IPS-18a (cell line): ENCODE data around the gene USP34.

Experiments
- H3K27ac ChIP-seq: one replicate; pipeline ENCODE4 v1.5.1; 2013; ENCODE audit warnings: low read length
- H3K27me3 ChIP-seq: one replicate; pipeline ENCODE4 v1.6.1; 2013; ENCODE audit warnings: mild to moderate bottlenecking, low read length; ENCODE audit not compliant: control insufficient read depth, insufficient read depth
- H3K36me3 ChIP-seq: one replicate; pipeline ENCODE4 v1.6.1; 2013; ENCODE audit warnings: low read depth, low read length; ENCODE audit not compliant: control insufficient read depth
- H3K4me1 ChIP-seq: one replicate; pipeline ENCODE4 v1.6.1; 2013; ENCODE audit warnings: low read depth, low read length; ENCODE audit not compliant: control insufficient read depth
- H3K4me3 ChIP-seq: one replicate; pipeline ENCODE4 v1.5.1; 2013; ENCODE audit warnings: low read length
- H3K9ac ChIP-seq: one replicate; pipeline ENCODE4 v1.6.1; 2013; ENCODE audit warnings: mild to moderate bottlenecking, low read length, moderate library complexity
- H3K9me3 ChIP-seq: one replicate; pipeline ENCODE4 v1.6.1; 2013; ENCODE audit warnings: low read depth, low read length; ENCODE audit not compliant: control insufficient read depth

Gene USP34

GRCh38 chr2:61361068-61361467 lies 109.8 kb downstream of the USP34 start:
- H3K27ac ChIP-seq: no peak overlapping the region
- H3K9ac ChIP-seq: no peak overlapping the region
- H3K9me3 ChIP-seq: no peaks in the 10 kb centered on the region
- peaks cover 14% of the 10 kb centered on the region for H3K36me3 ChIP-seq
- no peak overlapping the region for H3K4me3 ChIP-seq
- no peaks in the 10 kb centered on the region for H3K4me1 ChIP-seq
- no peaks in the 10 kb centered on the region for H3K27me3 ChIP-seq

GRCh38 chr2:61359058-61359457 lies 111.8 kb downstream of the USP34 start:
- Histone ChIP-seq H3K36me3 (peaks cover 10% of the 10 kb centered on the region), H3K27ac (no peak overlapping the region)

GRCh38 chr2:61357681-61358080 lies 113.2 kb downstream of the USP34 start:
- Histone ChIP-seq H3K9ac (no peak overlapping the region), H3K9me3 (no peaks in the 10 kb centered on the region), H3K27ac (no peak overlapping the region), H3K4me3 (no peak overlapping the region), H3K36me3 (peaks cover 3% of the 10 kb centered on the region), H3K27me3 (no peaks in the 10 kb centered on the region), H3K4me1 (no peaks in the 10 kb centered on the region)

More at GRCh38 chr2:61359058-61359457, 111.8 kb downstream of the USP34 start:
- Histone ChIP-seq H3K4me1 (no peaks in the 10 kb centered on the region), H3K4me3 (no peak overlapping the region), H3K9ac (no peak overlapping the region), H3K27me3 (no peaks in the 10 kb centered on the region), H3K9me3 (no peaks in the 10 kb centered on the region)

- no peak overlapping the region for H3K4me3 ChIP-seq
- H3K27ac ChIP-seq: no peak overlapping the region
- H3K4me1 ChIP-seq: no peaks in the 10 kb centered on the region
These were observed 113.9 kb downstream of the USP34 start for GRCh38 chr2:61356958-61357350.

GRCh38 chr2:61356261-61356957 lies 114.5 kb downstream of the USP34 start:
- H3K4me3 ChIP-seq: no peak overlapping the region
- H3K36me3 ChIP-seq: peaks cover 3% of the 10 kb centered on the region
- no peak overlapping the region for H3K9ac ChIP-seq

More at GRCh38 chr2:61356958-61357350, 113.9 kb downstream of the USP34 start:
- H3K9ac ChIP-seq: no peak overlapping the region
- H3K36me3 ChIP-seq: peaks cover 3% of the 10 kb centered on the region
- no peaks in the 10 kb centered on the region for H3K9me3 ChIP-seq
- no peaks in the 10 kb centered on the region for H3K27me3 ChIP-seq

GRCh38 chr2:61354543-61355197 lies 116.2 kb downstream of the USP34 start:
- no peak overlapping the region for H3K9ac ChIP-seq
- H3K27me3 ChIP-seq: no peaks in the 10 kb centered on the region
- H3K9me3 ChIP-seq: no peaks in the 10 kb centered on the region
- peaks cover 12% of the 10 kb centered on the region for H3K36me3 ChIP-seq
- H3K4me1 ChIP-seq: no peaks in the 10 kb centered on the region
- no peak overlapping the region for H3K4me3 ChIP-seq
- no peak overlapping the region for H3K27ac ChIP-seq

More at GRCh38 chr2:61356261-61356957, 114.5 kb downstream of the USP34 start:
- H3K27me3 ChIP-seq: no peaks in the 10 kb centered on the region
- H3K9me3 ChIP-seq: no peaks in the 10 kb centered on the region
- H3K4me1 ChIP-seq: no peaks in the 10 kb centered on the region
- H3K27ac ChIP-seq: no peak overlapping the region

GRCh38 chr2:61353909-61354308 lies 117.0 kb downstream of the USP34 start:
- no peak overlapping the region for H3K4me3 ChIP-seq
- no peaks in the 10 kb centered on the region for H3K9me3 ChIP-seq
- H3K27ac ChIP-seq: no peak overlapping the region
- no peaks in the 10 kb centered on the region for H3K4me1 ChIP-seq
- no peak overlapping the region for H3K9ac ChIP-seq
- no peaks in the 10 kb centered on the region for H3K27me3 ChIP-seq
- H3K36me3 ChIP-seq: peaks cover 17% of the 10 kb centered on the region

- no peaks in the 10 kb centered on the region for H3K9me3 ChIP-seq
- H3K36me3 ChIP-seq: peaks cover 35% of the 10 kb centered on the region
- H3K27ac ChIP-seq: no peak overlapping the region
- H3K27me3 ChIP-seq: no peaks in the 10 kb centered on the region
- no peak overlapping the region for H3K9ac ChIP-seq
- no peak overlapping the region for H3K4me3 ChIP-seq
- no peaks in the 10 kb centered on the region for H3K4me1 ChIP-seq
These were observed 120.1 kb downstream of the USP34 start for GRCh38 chr2:61350777-61351176.

GRCh38 chr2:61343141-61343540 lies 127.7 kb downstream of the USP34 start:
- Histone ChIP-seq H3K36me3 (peaks cover 41% of the 10 kb centered on the region), H3K4me1 (no peaks in the 10 kb centered on the region), H3K27ac (no peak overlapping the region), H3K27me3 (no peaks in the 10 kb centered on the region), H3K4me3 (no peak overlapping the region), H3K9ac (no peak overlapping the region), H3K9me3 (no peaks in the 10 kb centered on the region)

GRCh38 chr2:61340242-61340641 lies 130.6 kb downstream of the USP34 start:
- Histone ChIP-seq H3K4me1 (no peaks in the 10 kb centered on the region), H3K27me3 (no peaks in the 10 kb centered on the region), H3K27ac (no peak overlapping the region), H3K9me3 (no peaks in the 10 kb centered on the region), H3K4me3 (no peak overlapping the region), H3K36me3 (peaks cover 31% of the 10 kb centered on the region), H3K9ac (no peak overlapping the region)

GRCh38 chr2:61338447-61338846 lies 132.4 kb downstream of the USP34 start:
- Histone ChIP-seq H3K27me3 (no peaks in the 10 kb centered on the region), H3K27ac (no peak overlapping the region), H3K4me3 (no peak overlapping the region), H3K36me3 (peaks cover 23% of the 10 kb centered on the region), H3K4me1 (no peaks in the 10 kb centered on the region), H3K9me3 (no peaks in the 10 kb centered on the region), H3K9ac (no peak overlapping the region)

- H3K4me1 ChIP-seq: no peaks in the 10 kb centered on the region
- no peaks in the 10 kb centered on the region for H3K27me3 ChIP-seq
- H3K27ac ChIP-seq: no peak overlapping the region
- H3K4me3 ChIP-seq: no peak overlapping the region
- H3K9ac ChIP-seq: no peak overlapping the region
- H3K9me3 ChIP-seq: no peaks in the 10 kb centered on the region
- H3K36me3 ChIP-seq: peaks cover 34% of the 10 kb centered on the region
These were observed 135.7 kb downstream of the USP34 start for GRCh38 chr2:61335187-61335586.
